T-helper 1 cell treated with Interleukin-12 subunit alpha and Interleukin-12 subunit beta and Interleukin-4 antibody, amounts not matched to agents 30 ng/mL and 1 ng/mL, for 36 hours (primary cell): ENCODE measurements around the gene ADRM1. TPM values are rescaled to one million over a fixed set of nuclear protein-coding genes. Genes with fewer than 3 reads are reported as not detected.

Source experiments
- intact Hi-C: fragments of 100-400 bp; cut with micrococcal nuclease; formaldehyde crosslinking; loops from one replicate; pipeline ENCODE4 v1.15.1; 2024
- total RNA-seq: library from RNA; stranded (reverse); gene quantifications from 2 replicates; pipeline ENCODE4 v1.2.3, GENCODE V29; 2022

Gene ADRM1
- total RNA-seq, 1 donor from 2014 or later, result 123 TPM

DNA sequence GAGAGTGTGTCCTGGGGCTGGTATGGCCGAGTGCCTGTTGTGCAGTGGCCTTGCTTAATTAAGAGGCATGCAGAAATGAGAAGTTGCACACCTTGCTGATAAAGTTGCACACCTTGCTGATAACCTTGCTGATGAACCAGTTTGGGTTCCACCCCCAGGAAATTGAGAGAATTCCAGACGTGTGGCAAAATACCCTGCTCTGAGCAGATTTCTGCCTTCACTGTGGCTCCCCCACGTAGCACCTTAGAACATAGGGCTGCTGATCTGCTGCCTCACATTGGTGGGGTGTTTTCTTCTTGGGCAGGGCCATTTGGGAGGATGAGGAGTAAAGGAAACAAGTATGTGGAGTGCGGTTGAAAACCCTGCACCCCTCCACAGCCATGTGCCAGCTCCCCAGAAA, 22.5 kb upstream of the ADRM1 start:
- intact Hi-C loops, result no loop called here

DNA sequence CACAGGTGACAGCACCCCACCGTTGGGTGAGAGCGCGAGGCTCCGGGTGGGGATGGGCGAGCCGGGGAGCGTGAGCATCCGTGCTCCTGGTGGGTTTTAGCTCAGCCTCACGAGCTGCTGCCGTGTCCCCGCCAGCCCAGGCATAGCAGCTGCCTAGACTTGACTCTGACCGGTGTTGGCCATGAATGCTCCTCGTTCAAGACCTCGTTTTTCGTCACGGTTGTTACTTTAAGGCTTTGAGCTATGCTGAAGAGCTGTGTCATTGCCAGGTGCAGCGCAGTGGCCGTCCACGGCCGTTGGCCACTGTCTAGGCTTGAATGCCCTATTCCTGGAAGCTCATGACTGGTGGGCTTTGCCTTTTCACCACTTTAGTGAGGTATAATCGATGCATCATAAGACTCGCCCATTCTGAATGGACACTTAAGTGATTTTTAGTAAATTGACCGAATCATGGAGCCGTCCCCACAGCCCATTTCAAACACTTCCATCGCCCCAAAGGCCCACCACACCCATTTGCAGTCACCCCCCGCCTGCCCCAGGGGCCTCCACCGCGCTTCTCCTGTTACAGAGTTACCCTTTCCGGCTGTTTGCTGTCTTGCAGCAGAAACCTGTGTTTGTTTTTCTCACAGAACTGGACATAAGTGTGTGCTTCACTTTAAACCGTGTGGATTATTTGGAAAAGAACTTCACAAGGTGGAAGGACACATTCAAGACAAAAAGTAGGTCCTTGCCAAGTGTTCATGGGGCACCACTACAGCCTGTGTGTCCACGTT, 21.4 kb upstream of the ADRM1 start:
- intact Hi-C loops, result no loop called here

DNA sequence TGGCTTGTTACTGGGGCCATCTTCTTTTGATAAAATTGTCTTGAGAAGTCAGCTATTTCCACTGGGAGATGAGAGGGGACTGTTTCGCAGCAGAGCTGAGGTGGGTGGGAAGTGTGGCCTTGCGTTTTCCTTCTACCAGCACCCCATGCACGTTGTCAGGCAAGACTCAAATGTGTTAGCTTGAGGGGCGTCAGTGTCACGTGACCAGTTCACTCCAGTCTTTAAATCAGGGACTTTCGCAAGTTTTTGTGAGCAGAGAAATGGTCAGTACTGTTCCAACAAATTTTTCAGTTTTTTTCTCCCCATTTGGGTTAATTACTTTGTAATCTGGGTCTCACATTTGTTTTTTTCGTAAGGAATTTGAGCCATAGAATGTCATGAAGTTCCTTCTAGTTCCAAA, 20.7 kb upstream of the ADRM1 start:
- intact Hi-C loops, result no loop called here

DNA sequence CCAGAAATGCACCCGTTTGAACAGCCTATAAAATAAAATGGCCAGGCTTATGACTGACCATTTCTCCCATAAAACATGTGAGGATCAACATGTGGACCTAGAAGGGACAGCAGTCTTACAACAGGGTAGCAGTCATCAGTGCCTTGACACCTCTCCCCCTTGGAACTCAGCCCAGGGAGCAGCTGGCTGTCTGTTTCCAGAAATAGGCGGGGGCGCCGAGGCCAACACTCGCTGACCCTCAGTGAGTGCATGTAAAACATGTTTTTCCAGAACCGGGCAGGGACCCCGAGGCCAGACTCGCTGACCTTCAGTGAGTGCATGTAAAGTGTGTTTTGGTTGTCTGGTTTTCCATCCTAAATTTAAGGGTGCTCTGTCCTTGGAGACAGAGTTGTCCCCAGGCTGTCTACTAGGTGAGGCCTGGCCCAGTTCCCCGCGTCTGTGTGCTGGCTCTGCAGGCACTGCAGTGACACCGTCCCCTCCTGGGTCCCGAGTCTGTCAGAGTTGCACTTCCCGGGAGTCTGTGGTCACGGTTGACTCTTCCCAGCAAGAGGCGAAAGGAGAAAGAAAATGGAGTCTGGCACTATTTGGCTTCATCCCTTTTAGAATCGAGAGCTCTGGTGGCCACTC, 19.8 kb upstream of the ADRM1 start:
- intact Hi-C loops, result no loop called here

DNA sequence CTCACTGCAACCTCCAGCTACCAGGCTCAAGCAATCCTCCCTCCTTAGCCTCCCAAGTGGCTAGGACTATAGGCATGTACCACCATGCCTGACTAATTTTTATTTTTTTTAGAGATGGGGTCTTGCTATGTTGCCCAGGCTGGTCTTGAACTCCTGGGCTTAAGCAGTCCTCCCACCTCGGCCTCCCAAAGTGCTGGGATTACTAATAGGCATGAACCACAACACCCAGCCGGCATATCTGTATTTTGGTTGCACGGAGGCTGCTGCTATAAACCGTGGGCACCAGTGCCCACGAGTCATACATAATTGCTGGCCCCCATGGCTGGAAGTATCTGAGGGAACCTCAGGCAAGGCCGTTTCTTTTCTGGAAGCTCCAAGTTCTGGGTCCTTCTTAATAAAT, 18.3 kb upstream of the ADRM1 start:
- intact Hi-C loops, result no loop called here

GRCh38 chr20:62285151-62285550, 17.6 kb upstream of the ADRM1 start:
- intact Hi-C loops, result no loop called here

GRCh38 chr20:62285722-62286121, 17.1 kb upstream of the ADRM1 start:
- intact Hi-C loops, result no loop called here

DNA sequence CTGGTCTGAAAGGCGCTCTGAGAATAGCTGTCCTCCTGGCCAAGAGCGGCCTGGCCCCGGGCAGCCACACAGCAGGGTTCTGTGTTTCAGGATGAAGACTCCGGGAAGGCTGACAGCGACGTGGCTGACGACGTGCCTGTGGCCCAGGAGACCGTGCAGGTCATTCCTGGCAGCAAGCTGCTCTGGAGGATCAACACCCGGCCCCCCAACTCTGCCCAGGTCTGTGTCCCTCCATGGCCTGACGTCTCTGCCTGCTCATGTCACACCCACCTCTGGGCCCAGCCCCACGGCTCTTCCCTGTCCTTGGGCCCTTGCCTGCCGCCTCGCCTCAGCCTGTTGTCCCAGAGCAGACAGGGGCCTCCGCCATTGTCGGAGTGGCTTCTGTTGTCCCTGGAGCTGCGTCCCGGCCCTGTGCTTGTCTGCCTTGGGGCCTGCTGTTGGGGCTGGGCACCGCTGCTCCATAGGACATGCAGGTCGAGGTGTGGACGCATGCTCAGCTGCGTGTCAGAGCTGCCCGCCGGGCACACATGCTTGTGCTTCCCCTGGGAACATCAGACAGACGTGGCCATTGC, 16.2 kb upstream of the ADRM1 start:
- intact Hi-C loops, result no loop called here

DNA sequence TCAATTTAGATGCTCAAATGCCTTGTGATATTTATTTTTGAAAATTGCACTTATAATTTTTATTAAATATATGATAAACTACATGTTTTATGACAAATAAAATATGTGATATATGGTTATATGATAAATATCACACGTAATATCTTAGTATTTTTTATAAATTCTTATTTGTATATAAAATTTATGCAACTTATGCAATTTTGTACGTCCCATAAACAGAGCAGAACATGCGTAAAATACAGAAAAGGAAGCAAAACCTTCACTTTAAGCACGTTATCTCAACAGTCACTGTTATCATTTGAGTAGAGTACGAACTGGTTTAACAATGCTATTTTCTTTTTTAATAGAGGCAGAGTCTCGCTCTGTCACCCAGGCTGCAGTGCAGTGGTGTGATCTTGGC, 15.7 kb upstream of the ADRM1 start:
- intact Hi-C loops, result no loop called here

DNA sequence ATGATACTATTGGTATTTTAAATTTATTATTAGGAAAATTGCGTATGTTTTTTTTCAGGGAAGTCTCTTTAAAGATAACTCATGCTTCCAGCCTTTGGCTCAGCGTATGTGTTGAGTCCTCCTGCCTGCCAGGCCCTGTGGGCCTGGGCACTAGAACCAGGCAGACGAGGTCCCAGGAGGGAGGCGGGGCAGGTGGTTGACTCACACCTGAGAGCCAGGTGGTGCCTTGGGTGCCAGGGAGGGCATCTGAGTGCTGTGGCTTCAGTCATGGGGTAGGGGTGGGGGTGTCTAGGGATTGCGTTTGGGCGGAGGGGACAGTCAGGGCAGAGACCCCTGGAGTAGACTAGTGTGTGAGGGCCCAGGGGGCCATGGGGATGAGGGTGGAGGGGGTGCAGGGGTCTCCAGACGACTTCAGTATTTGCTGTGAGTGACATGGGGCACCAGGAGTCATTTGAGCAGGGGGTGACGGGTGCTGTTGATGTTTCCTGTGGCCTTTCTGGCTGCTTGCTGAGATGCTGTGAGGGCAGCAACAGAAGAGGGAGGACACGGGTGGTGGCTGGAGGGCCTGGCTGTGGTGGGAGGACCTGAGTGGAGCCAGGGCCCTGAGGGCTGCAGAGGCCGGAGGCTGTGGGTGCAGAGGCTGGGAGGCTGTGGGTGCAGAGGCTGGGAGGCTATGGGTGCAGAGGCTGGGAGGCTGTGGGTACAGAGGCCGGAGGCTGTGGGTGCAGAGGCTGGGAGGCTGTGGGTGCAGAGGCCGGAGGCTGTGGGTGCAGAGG, 14.8 kb upstream of the ADRM1 start:
- intact Hi-C loops, result no loop called here

GRCh38 chr20:62288535-62289105, 14.2 kb upstream of the ADRM1 start:
- intact Hi-C loops, result no loop called here

GRCh38 chr20:62289131-62289530, 13.7 kb upstream of the ADRM1 start:
- intact Hi-C loops, result no loop called here

- intact Hi-C loops, result no loop called here
Observed at GRCh38 chr20:62289898-62290297, 12.9 kb upstream of the ADRM1 start.

DNA sequence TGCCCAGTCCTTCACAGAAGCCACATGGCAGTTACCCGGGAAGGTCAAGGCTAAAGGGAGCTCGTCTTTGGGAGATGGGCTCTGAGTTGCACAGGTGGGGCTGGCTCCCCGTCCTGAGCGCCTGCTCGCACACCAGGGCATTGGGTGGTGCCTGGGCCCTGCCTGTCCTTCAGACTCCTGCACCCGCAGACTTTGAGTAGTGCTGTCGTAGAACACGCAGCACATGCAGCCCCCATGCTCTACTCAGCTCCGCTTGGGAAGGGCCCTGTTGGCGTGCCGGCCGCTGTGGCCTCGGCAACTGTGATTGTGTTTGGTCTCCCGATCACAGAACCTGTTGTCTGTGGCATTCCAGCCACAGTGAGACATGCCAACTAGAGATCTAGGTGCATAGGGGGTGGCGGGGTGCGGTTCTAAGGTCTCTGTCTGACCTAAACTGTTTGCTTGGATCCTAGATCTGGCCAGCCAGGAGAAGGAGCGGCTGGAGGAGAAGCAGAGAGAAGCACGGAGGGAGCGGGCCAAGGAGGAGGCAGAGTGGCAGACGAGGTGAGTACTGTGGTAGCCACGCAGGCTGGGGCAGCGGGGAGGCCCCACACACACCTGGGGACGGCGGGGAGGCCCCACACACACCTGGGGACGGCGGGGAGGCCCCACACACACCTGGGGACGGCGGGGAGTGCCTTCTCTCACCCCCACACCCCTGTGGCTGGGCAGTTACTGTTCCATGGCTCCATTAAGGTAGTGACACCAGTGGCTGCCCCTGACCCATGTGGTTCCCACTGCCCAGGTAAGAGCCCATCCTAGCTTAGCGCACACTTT, 11.3 kb upstream of the ADRM1 start:
- intact Hi-C loops, result no loop called here

DNA sequence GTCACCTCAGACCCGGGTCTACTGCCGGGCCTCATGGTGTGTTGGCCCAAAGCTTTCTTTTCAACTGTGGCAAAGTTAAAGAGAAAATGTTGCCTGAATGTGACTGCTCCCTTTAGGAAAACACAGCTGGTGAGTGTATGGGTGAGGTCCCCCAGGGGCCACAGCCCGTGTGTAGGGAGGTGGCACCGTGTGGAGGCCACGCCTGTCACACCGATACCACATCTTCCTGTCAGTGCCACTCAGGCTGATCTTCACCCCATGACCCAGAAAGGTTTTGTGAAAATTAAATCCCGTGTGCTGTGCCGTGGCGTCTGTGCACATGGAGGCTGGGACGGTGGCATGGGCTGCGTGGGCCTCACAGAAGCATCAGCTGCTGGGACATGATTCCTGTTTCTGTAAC, 10.7 kb upstream of the ADRM1 start:
- intact Hi-C loops, result no loop called here

DNA sequence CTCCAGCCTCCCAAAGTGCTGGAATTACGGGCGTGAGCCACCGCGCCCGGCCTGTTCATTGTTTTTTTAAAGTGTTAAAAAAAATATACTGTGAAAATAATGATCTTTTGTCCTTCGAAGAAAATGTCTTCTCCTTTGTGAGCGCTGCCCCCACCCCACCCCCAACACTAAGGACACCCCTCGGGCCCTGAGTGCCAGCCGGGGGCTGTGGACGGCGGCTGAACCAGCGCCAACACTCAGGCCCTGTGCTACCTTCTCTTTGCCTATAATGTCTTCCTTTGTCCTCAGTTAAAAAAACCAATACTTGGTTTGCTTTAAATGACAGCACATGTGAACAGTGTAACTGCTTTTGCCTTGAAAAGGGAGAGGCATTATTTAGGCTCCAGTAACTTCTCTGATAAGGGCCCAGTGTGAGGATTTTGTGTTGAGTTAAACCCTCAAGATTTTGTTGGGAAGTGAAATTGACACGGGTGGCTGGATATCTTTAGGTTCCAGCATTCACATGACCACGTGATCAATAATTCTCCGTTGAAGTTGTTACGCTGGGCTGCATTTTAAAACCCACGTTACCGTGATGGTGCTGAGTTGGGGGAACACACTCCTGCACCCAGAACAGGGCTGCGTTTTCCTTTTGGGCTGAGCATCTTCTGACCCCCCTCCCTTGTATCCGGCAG, 9.5 kb upstream of the ADRM1 start:
- intact Hi-C loops, result no loop called here

- intact Hi-C loops, result no loop called here
Observed at GRCh38 chr20:62293946-62294345, 8.9 kb upstream of the ADRM1 start.

GRCh38 chr20:62294516-62294915, 8.3 kb upstream of the ADRM1 start:
- intact Hi-C loops, result no loop called here

GRCh38 chr20:62296724-62297448, 5.9 kb upstream of the ADRM1 start:
- intact Hi-C loops, result no loop called here
